Cerebellar nuclear complex (tissue), 1 donor: Measurements from ENCODE around the gene GGT6.

Source experiments
- DNase-seq, 2 experiments: peaks; one replicate each; lab custom pipeline; 2025; lab: John Stamatoyannopoulos, UW

GGT6 gene

DNA sequence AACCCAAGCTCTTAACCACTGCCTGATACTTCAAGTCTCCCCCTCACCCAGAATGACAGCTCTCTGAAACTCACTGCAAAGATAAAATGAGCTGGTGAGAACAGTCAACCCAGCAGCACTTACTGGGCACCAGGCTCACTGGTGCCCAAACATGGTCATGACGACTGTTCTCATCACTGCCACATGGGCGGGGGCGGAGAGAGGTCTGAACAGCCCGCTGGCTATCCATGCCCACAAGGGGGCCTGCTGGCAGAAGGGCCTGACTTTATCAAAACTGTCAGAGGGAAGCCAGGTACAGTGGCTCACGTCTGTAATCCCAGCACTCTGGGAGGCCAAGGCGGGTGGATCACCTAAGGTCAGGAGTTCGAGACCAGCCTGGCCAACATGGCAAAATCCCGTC lies 9.2 kb downstream of the GGT6 start:
- no peak for DNase-seq

GRCh38 chr17:4550534-4551039 lies 9.8 kb downstream of the GGT6 start:
- DNase-seq, result no peak

DNA sequence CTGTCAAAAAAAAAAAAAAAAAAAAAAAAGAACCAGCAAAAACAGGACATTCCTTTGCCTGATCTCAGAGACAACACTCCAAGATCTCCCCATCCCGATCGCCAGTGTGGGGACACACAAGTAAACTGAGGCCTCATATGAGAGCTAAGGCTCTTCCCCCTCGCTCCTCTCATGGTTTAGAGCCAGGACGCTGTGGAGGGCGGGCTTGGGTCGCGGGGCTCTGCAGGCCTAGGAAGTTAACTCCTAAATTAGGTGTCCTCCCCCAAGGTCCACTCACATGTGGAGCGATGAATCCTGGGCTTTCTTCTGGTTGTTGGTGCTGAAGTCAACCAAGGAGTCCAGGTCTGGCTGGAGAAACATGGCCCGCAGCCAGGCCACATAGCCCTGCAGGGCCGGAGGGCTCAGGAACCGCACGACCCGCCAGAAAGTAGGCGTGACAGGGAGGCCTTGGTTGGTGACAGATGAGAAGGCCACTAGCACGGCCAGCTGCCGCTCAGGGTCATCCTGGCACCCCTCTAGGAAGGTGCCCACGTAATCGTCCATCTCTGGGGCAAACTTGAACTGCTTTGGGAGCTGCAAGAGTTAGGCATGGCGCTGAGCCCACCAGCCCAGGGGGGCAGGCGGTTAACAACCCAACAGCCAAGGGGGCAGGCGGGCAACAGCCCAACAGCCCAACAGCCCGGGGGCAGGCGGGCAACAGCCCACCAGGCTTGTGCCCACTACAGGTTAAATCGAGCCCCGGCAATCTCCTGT lies 10.4 kb downstream of the GGT6 start:
- DNase-seq, result no peak

- DNase-seq, result no peak
Measured at GRCh38 chr17:4548721-4549531, 11.5 kb downstream of the GGT6 start.

DNA sequence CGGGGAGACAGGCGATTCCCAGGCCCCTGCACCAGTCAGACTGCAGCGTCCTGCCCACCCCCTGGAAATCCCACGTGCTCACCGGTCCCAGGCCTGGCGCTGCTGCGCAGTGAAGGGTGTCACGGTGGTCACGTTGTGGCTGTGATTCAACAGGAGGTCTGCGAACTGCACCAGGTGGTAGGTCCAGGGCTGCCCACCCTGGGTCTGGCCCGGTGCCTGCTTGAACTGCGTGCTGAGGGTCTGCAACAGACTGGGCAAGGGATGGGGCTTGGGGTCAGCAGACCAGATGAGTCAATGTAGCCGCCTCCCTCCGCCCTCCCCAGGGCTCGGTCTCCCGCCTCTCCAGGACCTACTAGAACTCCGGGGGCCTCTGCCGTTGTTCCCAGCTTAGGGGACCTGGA lies 12.3 kb downstream of the GGT6 start:
- DNase-seq, result no peak

DNA sequence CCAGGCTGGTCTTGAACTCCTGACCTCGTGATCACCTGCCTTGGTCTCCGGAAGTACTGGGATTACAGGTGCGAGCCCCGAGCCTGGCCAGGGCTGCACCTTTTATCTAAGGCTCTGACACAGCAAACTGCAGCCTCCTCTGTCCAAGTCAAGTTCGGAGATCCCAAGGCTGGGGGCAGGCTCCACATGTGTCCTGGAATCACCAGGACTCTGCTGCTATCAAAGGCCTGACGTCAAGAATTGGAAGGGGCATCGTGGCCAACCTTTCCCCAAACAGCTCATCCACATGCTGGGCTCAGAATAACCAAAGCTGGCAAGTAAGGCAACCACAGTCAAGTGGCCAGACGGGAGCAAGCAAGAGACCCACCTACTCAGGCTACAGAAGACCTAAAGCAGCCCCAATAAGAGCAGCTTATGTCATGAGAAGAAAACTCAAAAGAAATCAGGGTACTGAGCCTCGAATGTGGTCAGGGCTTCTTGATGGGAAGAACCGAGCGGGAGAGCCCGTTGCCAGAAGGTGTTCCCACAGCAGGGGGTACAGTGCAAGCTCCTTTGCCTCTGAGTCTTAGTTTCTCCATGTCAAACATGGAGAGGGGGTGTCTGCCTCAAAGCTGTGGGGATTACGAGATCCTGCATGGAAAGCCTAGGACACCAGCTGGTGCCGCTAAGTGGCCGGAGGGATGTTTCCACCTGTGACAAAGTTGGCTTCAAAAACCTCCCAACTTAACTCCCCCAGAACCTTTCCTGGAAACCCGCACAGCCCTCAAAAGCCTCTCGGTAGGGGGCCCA lies 13.1 kb downstream of the GGT6 start:
- DNase-seq, result no peak

DNA sequence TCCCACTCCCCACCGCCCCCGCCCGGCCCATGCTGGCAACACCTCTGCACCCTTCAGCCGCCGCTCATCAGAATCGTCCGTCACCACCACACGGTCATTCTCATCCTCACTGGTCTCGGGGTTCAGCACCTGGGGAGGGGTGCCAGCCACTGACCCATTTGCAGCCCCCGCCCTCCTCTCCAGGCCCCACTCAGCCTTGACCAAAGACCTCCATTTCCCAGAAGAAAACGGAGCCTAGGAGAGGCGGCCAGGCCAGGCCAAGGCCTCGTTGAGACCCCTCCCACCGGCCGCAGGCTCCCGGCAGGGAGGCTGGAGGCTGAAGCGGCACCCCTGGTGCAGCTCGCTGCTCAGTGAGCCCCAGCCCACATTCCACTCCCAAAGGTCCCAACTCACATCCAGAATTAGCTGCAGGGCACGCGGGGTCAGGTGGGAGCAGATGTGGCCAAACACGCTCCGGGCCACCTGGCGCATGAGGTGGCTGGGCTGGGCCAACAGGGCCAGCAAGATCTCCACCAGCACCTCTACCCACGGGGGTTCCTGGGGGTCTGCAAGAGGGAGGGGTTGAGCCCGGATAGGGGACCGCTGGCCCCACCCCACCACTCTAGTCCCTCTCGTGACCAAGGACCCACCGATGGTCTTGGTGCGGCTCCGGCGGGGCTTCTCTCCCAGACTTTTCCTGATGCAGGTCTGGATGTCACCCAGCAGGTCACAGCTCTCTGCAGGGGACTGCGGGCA lies 15.0 kb downstream of the GGT6 start:
- DNase-seq, result no peak

GRCh38 chr17:4544951-4545216 lies 15.5 kb downstream of the GGT6 start:
- peak in 1 of 2 experiments; percentile 13 for DNase-seq

DNA sequence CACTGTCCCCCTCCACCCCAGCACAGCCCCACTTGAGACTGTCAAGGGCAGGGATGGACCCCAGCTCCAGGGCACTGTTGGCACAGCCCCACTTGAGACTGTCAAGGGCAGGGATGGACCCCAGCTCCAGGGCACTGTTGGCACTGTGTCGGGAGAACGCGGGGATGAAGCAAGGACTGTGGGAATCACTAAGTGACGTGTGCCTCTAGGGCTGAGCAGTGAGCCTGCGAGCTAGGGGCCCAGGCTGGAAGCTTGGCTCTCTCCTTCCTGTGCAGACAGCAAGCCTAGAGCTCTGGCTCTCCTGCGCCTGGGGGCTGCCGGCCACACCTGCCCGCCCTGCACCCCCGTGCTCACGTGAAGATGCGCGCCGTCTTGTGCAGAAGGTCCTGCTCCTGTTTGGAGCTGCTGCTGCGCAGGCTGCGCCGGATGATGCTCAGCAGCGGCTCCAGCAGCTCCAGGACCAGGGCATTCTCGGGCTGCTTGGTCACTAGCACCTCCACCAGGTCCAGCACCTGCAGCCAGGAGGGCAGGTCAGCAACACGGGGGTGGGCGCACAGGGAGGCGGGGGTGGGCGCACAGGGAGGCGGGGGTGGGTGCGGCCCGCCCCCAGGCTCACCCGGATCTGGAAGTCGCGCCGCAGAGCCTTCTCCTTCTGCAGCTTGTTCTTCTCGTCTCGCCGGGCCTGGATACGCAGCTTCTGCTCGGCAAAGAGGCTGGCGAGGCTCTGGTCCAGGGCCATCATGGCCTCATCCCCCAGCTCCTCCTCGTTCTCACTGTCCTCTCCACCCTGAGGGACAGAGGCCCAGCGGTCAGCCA lies 16.0 kb downstream of the GGT6 start:
- no peak for DNase-seq

GRCh38 chr17:4543557-4544026 lies 16.8 kb downstream of the GGT6 start:
- no peak for DNase-seq

DNA sequence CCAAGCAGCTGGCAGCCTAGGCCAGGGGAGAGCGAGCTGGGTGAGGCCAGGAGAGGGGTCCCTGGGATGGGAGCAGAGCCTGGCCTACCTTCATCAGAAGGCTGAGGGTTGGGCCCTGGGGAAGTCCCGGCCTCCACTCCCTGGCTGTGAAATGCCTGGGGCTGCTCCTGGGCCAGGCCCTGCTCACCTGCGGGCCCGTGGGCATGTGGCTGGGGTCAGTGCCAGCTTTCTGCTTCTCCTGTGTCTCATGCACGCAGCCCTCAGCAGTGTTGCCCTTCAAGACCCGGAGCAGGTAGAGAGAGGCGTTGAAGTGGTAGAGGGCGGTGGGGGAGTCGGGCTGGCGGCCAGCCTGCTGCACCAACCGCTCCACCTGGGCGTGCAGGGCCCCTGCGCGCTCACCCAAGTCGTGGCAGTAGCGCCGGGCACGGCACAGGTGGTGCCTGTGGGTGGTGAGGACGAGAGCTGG lies 17.6 kb downstream of the GGT6 start:
- DNase-seq, result no peak

- no peak for DNase-seq
Measured at GRCh38 chr17:4542003-4542725, 18.2 kb downstream of the GGT6 start.

- DNase-seq, result no peak
Measured at GRCh38 chr17:4541328-4542002, 18.9 kb downstream of the GGT6 start.

- no peak for DNase-seq
Measured at GRCh38 chr17:4540687-4541327, 19.6 kb downstream of the GGT6 start.

DNA sequence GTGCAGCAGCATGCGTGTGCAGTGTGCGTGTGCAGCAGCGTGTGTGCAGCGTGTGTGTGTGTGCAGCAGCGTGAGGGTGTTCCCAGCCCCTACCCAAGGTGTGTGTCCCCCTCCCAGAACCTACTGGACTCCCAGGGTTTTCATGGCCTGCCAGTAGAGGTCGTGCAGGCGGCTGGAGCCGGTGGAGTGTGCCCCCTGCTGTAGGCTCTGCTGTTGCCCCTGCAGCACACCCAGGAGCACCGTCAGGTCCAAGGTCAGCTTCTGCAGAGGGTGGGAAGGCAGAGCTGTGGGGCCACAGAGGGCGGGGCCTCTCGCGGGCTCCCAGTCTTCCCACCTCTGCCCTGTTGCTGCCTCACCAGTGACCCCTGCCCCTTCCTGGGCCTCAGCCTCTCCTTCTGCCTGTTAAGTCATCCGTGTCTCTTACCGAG lies 20.1 kb downstream of the GGT6 start:
- no peak for DNase-seq

DNA sequence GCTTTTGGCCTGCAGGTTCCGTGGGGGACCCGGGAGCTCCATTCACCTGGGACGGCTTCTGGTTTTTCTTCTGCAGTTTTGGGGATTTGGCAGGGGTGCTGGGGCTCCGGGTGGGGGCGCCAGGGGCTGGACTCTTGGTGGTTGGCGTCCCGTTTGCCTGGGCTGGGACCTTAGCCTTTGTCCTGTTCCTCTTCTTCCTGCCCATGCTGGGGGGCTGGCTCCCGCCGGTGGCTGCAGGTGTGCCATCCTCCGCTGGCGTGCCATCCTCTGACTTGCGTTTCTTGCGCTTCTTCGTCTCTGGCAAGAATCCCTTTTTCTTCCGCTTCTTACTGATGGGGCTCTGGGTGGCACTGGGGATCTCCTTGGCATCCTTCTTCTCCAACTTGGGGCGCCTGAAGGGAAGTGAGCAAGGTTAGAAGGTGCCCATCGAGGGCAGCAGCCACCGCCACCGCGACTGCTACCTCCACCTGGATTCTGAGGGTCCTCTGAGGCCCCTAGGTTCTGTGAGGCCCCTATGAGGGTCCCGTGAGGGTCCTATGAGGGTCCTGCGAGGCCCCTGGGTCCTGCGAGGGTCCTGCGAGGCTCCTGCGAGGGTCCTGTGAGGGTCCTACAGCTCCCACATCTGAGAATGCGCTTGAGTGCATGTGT lies 20.7 kb downstream of the GGT6 start:
- DNase-seq, result no peak

- no peak for DNase-seq
Measured at GRCh38 chr17:4539025-4539424, 21.4 kb downstream of the GGT6 start.

GRCh38 chr17:4538236-4539002 lies 22.0 kb downstream of the GGT6 start:
- no peak for DNase-seq
